SJCRH30 (cell line): ENCODE measurements around the gene APCDD1. TPM values are rescaled to one million over a fixed set of nuclear protein-coding genes. Genes with fewer than 3 reads are reported as not detected.
"Not testable (repeated sequence)": the region's sequence is repeated elsewhere in the genome, so short reads cannot be mapped to it uniquely, and the experiment has no call there.

Experiments
- DNase-seq, 2 experiments: peaks; one replicate each; pipeline ENCODE4 v3.0.0-alpha.2; 2015 to 2020
- H3K27ac ChIP-seq: fragments of 250-450 bp; sonication (Bioruptor Pico); 2 replicates; pipeline ENCODE4 v1.5.1; 2020; ENCODE audit warnings: mild to moderate bottlenecking, moderate library complexity
- H3K27me3 ChIP-seq: fragments of 250-450 bp; sonication (Bioruptor Pico); 2 replicates; pipeline ENCODE4 v1.5.1; 2020; ENCODE audit warnings: mild to moderate bottlenecking, moderate library complexity
- H3K36me3 ChIP-seq: fragments of 250-450 bp; sonication (Bioruptor Pico); 2 replicates; pipeline ENCODE4 v1.5.1; 2020; ENCODE audit warnings: mild to moderate bottlenecking, moderate library complexity
- H3K4me1 ChIP-seq: fragments of 250-450 bp; sonication (Bioruptor Pico); 2 replicates; pipeline ENCODE4 v1.5.1; 2020; ENCODE audit warnings: mild to moderate bottlenecking, moderate library complexity
- H3K4me3 ChIP-seq: fragments of 250-450 bp; sonication (Bioruptor Pico); 2 replicates; pipeline ENCODE4 v1.5.1; 2020; ENCODE audit warnings: mild to moderate bottlenecking, moderate library complexity
- H3K9me3 ChIP-seq: fragments of 250-450 bp; sonication (Bioruptor Pico); replicated peaks from 2 replicates; pipeline ENCODE4 v1.5.1; 2020; ENCODE audit warnings: mild to moderate bottlenecking, moderate library complexity
- total RNA-seq: library from RNA; depleted of rRNA; stranded (reverse); fragments of >200 nt; shearing (Covaris generic); gene quantifications from 2 replicates; pipeline ENCODE4 v1.2.3, GENCODE V29; 2014

APCDD1 gene
- total RNA-seq, 1 experiment from 2014 or later, result not detected

GRCh38 chr18:10485475-10485874, 31.0 kb downstream of the APCDD1 start:
- Histone ChIP-seq H3K27me3 (no peaks in the 10 kb centered on the region), H3K4me3 (no peak overlapping the region), H3K27ac (no peak overlapping the region), H3K36me3 (no peaks in the 10 kb centered on the region), H3K9me3 (no peaks in the 10 kb centered on the region), H3K4me1 (no peaks in the 10 kb centered on the region)
- no peak for DNase-seq

- Histone ChIP-seq H3K36me3 (no peaks in the 10 kb centered on the region), H3K9me3 (no peaks in the 10 kb centered on the region), H3K4me3 (no peak overlapping the region), H3K4me1 (no peaks in the 10 kb centered on the region), H3K27ac (no peak overlapping the region), H3K27me3 (no peaks in the 10 kb centered on the region)
- no peak for DNase-seq
These were observed 31.9 kb downstream of the APCDD1 start for GRCh38 chr18:10486362-10486761.

DNA sequence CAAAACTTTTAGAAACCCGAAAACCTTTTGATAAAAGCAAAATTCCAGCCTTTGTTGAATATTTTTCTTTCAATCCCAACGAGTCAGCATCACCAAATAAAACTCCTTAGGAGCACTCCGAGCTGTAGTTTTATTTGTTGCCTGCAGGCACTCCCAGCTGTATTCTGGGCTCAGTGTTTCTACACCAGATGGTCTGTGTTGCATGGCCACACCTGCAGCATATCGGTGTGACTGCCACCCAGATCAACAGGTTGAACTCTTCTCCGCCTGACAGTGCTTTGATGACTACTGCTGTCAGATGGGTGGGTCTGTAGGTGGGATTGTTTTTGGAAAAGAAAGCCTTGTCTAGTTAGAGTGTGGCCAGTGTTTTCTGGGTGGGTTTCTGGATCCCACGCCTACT, 32.7 kb downstream of the APCDD1 start:
- no peak overlapping the region for H3K4me3 ChIP-seq
- no peak for DNase-seq
- no peak overlapping the region for H3K27ac ChIP-seq
- H3K9me3 ChIP-seq, result no peaks in the 10 kb centered on the region
- no peaks in the 10 kb centered on the region for H3K36me3 ChIP-seq
- no peaks in the 10 kb centered on the region for H3K4me1 ChIP-seq
- no peaks in the 10 kb centered on the region for H3K27me3 ChIP-seq

- H3K4me3 ChIP-seq, result no peak overlapping the region
- H3K27ac ChIP-seq, result no peak overlapping the region
- H3K4me1 ChIP-seq, result no peaks in the 10 kb centered on the region
- H3K9me3 ChIP-seq, result no peaks in the 10 kb centered on the region
- DNase-seq, result no peak
- no peaks in the 10 kb centered on the region for H3K27me3 ChIP-seq
- H3K36me3 ChIP-seq, result no peaks in the 10 kb centered on the region
These were observed 33.6 kb downstream of the APCDD1 start for GRCh38 chr18:10488017-10488416.

GRCh38 chr18:10490401-10491165, 36.1 kb downstream of the APCDD1 start:
- H3K36me3 ChIP-seq, result no peaks in the 10 kb centered on the region
- H3K27ac ChIP-seq, result no peak overlapping the region
- H3K27me3 ChIP-seq, result no peaks in the 10 kb centered on the region
- H3K9me3 ChIP-seq, result no peaks in the 10 kb centered on the region
- H3K4me1 ChIP-seq, result no peaks in the 10 kb centered on the region
- no peak overlapping the region for H3K4me3 ChIP-seq
- peak in 1 of 2 experiments; percentile 5 for DNase-seq

- H3K27ac ChIP-seq, result no peak overlapping the region
- H3K4me1 ChIP-seq, result no peaks in the 10 kb centered on the region
- no peaks in the 10 kb centered on the region for H3K9me3 ChIP-seq
- no peaks in the 10 kb centered on the region for H3K27me3 ChIP-seq
- DNase-seq, result no peak
- no peak overlapping the region for H3K4me3 ChIP-seq
- H3K36me3 ChIP-seq, result no peaks in the 10 kb centered on the region
These were observed 41.5 kb downstream of the APCDD1 start for GRCh38 chr18:10495936-10496335.

DNA sequence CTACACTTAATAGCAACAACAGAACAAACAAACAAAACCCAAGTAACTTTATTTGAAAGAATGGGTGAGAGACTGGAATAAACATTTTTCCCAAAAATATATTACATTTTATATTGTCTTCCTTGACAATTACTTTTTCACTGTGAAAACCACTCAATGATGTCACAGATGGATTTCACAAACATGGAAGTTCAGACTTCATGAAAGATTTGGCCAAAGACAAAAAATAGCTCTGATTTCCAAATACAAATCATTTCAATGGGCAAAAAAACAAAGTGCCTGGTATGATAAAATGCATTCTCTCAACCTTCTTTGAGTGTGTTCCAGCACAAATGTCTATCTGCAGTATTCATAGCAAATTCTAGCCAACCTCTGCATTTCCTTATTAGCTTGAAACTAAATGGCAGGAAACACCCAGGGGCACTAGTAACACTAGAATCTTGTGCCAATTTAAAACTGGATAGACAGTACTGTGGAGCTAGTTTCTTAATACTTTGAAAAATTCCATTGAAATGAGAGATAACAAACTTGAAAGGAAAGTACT, 42.8 kb downstream of the APCDD1 start:
- Histone ChIP-seq H3K4me1 (no peaks in the 10 kb centered on the region), H3K27ac (no peak overlapping the region), H3K36me3 (no peaks in the 10 kb centered on the region), H3K4me3 (no peak overlapping the region), H3K27me3 (no peaks in the 10 kb centered on the region), H3K9me3 (no peaks in the 10 kb centered on the region)
- DNase-seq, result no peak

GRCh38 chr18:10499230-10499629, 44.8 kb downstream of the APCDD1 start:
- Histone ChIP-seq H3K36me3 (no peaks in the 10 kb centered on the region), H3K27ac (no peak overlapping the region)
- no peak for DNase-seq

GRCh38 chr18:10500038-10500437, 45.6 kb downstream of the APCDD1 start:
- Histone ChIP-seq H3K36me3 (no peaks in the 10 kb centered on the region), H3K4me1 (no peaks in the 10 kb centered on the region), H3K27ac (no peak overlapping the region), H3K9me3 (no peaks in the 10 kb centered on the region), H3K27me3 (no peaks in the 10 kb centered on the region), H3K4me3 (no peak overlapping the region)
- DNase-seq, result no peak

More at GRCh38 chr18:10499230-10499629, 44.8 kb downstream of the APCDD1 start:
- H3K4me3 ChIP-seq, result no peak overlapping the region
- no peaks in the 10 kb centered on the region for H3K27me3 ChIP-seq
- no peaks in the 10 kb centered on the region for H3K9me3 ChIP-seq
- no peaks in the 10 kb centered on the region for H3K4me1 ChIP-seq

DNA sequence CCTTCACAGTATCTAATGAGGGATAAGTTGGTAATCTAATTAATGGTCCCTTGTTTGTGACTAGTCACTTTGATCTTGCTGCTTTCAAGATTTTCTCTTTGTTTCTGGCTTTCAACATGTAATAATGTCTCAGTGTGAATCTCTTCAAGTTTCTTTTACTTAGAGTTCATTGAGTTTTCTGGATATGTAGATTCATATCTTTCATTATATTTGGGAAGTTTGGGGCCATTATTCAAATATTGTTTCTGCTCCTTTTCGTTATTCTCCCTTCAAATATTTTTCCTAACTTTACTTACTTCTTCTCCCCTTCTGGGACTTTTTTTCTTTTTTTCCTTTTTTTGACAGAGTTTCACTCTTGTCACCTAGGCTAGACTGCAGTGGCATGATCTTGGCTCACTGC, 50.3 kb downstream of the APCDD1 start:
- H3K4me3 ChIP-seq, result no peak overlapping the region
- H3K36me3 ChIP-seq, result no peaks in the 10 kb centered on the region
- H3K27ac ChIP-seq, result no peak overlapping the region
- DNase-seq, result no peak
- H3K9me3 ChIP-seq, result no peaks in the 10 kb centered on the region
- no peaks in the 10 kb centered on the region for H3K4me1 ChIP-seq
- no peaks in the 10 kb centered on the region for H3K27me3 ChIP-seq

GRCh38 chr18:10505892-10506291, 51.5 kb downstream of the APCDD1 start:
- not testable (repeated sequence) for H3K27me3 ChIP-seq, H3K36me3 ChIP-seq, H3K4me3 ChIP-seq, H3K27ac ChIP-seq, H3K9me3 ChIP-seq, DNase-seq, H3K4me1 ChIP-seq

GRCh38 chr18:10508591-10508990, 54.2 kb downstream of the APCDD1 start:
- DNase-seq, result no peak

DNA sequence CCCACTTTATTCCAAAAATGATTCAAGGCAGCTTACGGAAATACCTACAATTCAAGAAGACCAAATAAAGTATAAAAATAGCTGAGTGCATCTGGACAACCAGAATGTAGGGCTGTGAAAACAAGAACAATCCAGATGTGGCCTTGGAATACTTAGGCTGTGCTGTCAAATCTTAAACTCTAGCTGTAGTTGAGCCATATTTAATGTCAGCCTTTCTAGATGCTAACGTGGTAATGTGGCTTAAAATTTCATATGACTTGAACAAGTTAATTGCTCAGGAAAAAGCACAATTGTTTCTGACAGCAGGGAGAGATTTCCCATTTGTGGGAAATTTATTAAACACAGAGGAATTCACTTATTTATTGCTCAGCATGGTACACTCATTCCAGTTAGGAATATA, 56.8 kb downstream of the APCDD1 start:
- no peak for DNase-seq
- H3K27ac ChIP-seq, result no peak overlapping the region

More at GRCh38 chr18:10508591-10508990, 54.2 kb downstream of the APCDD1 start:
- H3K9me3 ChIP-seq, result no peaks in the 10 kb centered on the region
- no peak overlapping the region for H3K27ac ChIP-seq
- H3K27me3 ChIP-seq, result no peaks in the 10 kb centered on the region
- H3K36me3 ChIP-seq, result no peaks in the 10 kb centered on the region
- H3K4me1 ChIP-seq, result no peaks in the 10 kb centered on the region
- no peak overlapping the region for H3K4me3 ChIP-seq

GRCh38 chr18:10514082-10514481, 59.6 kb downstream of the APCDD1 start:
- Histone ChIP-seq H3K27ac (no peak overlapping the region), H3K27me3 (no peaks in the 10 kb centered on the region), H3K4me3 (no peak overlapping the region), H3K4me1 (no peaks in the 10 kb centered on the region), H3K9me3 (no peaks in the 10 kb centered on the region), H3K36me3 (no peaks in the 10 kb centered on the region)
- no peak for DNase-seq

More for the DNA sequence above, 56.8 kb downstream of the APCDD1 start:
- no peak overlapping the region for H3K4me3 ChIP-seq
- no peaks in the 10 kb centered on the region for H3K9me3 ChIP-seq
- no peaks in the 10 kb centered on the region for H3K4me1 ChIP-seq
- H3K27me3 ChIP-seq, result no peaks in the 10 kb centered on the region
- H3K36me3 ChIP-seq, result no peaks in the 10 kb centered on the region

DNA sequence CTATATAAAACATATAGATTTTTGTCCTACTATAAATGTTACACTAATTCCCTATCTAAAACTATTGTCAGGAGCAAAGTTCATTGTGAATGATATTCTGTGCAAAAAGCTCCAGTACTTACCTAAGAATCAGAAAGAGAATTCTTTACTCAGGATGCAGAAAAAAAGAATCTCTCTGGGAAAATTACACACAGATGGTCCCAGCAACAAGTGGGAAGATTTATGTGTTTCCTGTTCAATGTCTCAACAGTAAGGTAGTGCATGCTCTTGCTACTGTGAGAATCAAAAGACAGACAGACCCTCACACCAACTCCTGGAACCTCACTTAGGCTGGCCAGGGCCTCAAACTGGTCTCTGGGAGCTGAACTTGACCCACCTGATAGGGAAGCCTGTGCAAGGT, 60.2 kb downstream of the APCDD1 start:
- no peaks in the 10 kb centered on the region for H3K36me3 ChIP-seq
- no peaks in the 10 kb centered on the region for H3K27me3 ChIP-seq
- H3K27ac ChIP-seq, result no peak overlapping the region
- H3K4me1 ChIP-seq, result no peaks in the 10 kb centered on the region
- DNase-seq, result no peak
- H3K4me3 ChIP-seq, result no peak overlapping the region
- no peaks in the 10 kb centered on the region for H3K9me3 ChIP-seq

GRCh38 chr18:10515456-10515855, 61.0 kb downstream of the APCDD1 start:
- Histone ChIP-seq H3K4me1 (no peaks in the 10 kb centered on the region), H3K36me3 (no peaks in the 10 kb centered on the region), H3K4me3 (no peak overlapping the region), H3K27me3 (no peaks in the 10 kb centered on the region), H3K27ac (no peak overlapping the region), H3K9me3 (no peaks in the 10 kb centered on the region)
- DNase-seq, result no peak
